CD4-positive, alpha-beta T cell treated with Interleukin-2 at 100 ng/mL for 4 hours (primary cell): ENCODE results near the gene SMG6.
"Not testable (repeated sequence)": the region's sequence is repeated elsewhere in the genome, so short reads cannot be mapped to it uniquely, and the experiment has no call there.

Experiments
- DNase-seq: peaks from one replicate; pipeline ENCODE4 v3.0.0-alpha.2; 2020; ENCODE audit warnings: low spot score

SMG6 gene

GRCh38 chr17:2303204-2304188 is at the start of gene SMG6, which contains the start of gene SRR:
SMG6 (minus strand) TSS chr17:2303785; CDS start chr17:2303720, 65 bp downstream.
SRR (plus strand) TSS chr17:2303950; CDS start chr17:2315561, 11,611 bp downstream.
- peak; percentile 94 for DNase-seq

GRCh38 chr17:2351269-2351668 is 47.7 kb upstream of the SMG6 start:
- no peak for DNase-seq

DNA sequence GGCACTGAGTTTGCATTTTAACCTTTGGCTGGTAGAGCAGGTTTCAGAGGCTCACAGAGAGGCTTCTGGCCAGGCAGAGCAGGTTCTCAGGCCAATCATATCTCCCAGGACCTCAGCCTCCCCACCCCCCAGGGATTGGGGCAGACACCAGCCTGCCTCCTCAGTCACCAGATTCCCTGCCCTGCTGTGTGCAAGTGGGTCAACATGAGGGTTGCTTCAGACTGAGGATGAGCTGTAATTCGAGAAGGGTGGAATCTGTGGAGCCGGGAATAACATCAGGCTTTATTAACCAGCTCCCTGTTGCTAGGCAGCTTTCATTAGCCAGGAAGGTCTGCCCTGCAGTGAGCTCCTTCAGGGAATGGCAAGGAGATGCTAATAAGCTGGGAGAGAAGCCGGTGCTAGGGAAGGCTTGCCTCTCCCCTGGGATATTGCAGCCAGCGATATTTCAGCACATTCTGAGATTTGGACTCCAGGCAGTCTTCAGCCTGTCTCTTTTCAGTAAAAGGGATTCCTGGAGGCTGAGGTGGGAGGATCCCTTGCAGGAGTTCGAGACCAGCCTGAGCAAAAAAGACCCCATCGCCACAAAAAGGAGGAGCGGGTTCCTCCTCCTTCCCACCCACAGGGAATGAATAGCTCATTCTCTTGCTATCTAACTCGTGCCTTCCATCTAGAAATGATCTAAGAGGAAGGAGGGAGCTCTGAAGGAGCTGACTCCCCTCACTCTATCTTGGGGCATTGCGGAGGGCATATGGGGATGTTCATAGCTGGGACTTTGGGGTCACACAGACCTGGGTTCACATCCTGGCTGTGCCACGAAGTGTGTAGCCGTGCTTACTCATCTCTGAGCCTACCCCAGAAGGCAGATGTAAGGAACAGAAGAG is 44.5 kb upstream of the SMG6 start:
- DNase-seq, result no peak

DNA sequence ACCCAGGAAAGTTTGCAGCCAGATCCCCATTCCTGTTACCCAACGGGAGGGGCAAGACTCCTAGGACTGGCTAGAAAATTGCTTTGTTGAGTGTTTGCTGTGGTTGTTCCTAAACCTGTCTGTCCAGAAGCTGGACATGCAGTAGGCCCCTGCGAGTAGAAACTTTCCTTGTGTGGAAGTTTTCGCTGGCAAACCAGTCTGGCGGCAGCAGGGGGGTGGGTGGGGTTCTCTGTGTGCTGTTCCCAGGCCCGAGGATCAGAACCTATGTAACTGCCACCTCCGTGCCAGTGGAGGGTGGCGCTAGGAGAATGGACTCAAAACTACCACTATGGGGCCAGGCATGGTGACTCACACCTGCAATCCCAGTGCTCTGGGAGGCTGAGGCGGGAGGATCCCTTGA is 42.9 kb upstream of the SMG6 start:
- no peak for DNase-seq

- no peak for DNase-seq
These were observed 40.9 kb upstream of the SMG6 start for GRCh38 chr17:2344528-2344927.

- peak; percentile 14 for DNase-seq
These were observed 39.8 kb upstream of the SMG6 start for GRCh38 chr17:2343421-2343820.

- DNase-seq, result no peak
These were observed 34.7 kb upstream of the SMG6 start for GRCh38 chr17:2338315-2338657.

DNA sequence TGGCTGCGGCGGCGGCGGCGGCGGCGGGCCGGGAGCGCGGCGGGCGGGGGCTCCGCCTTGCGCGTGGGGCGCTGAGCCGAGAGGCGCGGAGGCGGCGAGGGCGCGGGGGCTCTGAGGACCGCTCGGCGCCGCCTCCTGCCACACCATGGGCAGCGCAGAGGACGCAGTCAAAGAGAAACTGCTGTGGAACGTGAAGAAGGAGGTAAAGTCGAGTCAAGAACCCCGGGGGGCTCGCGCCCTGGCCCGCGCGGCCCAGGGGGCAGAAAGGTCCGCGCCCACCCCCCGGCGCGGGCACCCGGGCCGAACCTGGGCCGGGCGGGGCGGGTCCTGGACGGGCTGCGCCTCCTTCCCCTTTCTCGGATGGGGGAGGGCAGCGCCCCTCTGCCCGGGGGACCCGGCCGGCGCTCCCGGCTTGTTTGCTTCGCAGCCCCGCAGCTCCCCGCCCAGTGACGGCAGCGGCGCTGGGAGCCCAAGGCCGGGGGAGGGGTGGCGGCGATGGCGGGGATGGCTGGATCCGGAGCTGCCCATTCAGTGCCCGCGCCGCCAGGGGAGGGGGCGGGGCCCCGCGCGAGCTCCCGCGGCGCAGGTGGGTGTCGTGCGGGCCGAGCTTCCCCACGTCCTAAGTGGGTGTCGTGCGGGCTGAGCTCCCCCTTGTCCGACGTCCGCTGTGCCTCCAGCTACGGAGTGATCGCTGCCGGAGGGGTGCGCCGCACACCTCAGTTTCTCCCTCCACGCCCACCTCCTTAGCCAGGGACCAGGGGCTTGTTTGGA is 34.1 kb upstream of the SMG6 start:
- peak; percentile 30 for DNase-seq

DNA sequence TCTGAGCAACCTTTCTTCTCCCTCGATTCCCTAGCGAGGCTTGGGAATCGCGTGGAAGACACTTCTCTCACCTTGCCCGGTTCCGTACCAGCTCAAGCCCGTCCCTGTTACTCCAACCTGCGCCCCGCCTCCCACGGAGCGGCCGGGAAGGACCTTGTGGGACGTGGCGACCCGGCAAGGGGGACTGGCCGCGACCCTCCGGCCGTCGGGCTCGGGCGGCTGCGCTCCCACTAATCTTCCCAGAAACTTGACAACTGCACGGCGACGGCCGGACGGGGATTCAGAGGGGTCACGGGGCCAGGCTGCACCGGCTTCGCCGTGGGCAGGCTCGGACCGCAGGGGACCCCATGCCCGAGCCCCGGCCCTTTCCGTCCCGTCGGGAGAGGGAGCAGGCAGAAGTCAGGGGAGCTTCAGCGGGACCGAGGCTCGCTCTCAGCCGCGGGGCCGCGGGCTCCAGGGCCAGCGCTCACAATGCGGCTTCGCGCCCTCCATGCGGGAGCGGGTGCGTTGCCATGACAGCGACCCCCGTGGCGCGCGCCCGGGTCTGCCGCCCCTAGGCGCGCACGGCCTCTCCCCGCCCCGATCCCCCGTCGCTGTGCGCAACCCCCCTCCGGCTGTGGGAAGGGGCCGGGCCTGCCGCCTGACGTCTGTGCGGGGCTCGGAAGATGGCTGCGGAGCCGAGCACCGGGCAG is 33.4 kb upstream of the SMG6 start, which contains the start of gene SGSM2:
Gene SGSM2, plus strand, starts transcription at position 650 of the 692 bp plus-strand sequence. CDS start 188 bp downstream, outside the sequence.
- DNase-seq, result peak; percentile 64

- DNase-seq, result peak; percentile 85
These were observed 32.7 kb upstream of the SMG6 start, which contains the start of gene TSR1 for GRCh38 chr17:2336215-2336851. TSR1 (minus strand) TSS chr17:2336457; CDS start chr17:2336427, 30 bp downstream.

GRCh38 chr17:2335726-2336214 is 32.2 kb upstream of the SMG6 start:
- DNase-seq, result no peak

GRCh38 chr17:2331303-2331702 is 27.7 kb upstream of the SMG6 start:
- no peak for DNase-seq

DNA sequence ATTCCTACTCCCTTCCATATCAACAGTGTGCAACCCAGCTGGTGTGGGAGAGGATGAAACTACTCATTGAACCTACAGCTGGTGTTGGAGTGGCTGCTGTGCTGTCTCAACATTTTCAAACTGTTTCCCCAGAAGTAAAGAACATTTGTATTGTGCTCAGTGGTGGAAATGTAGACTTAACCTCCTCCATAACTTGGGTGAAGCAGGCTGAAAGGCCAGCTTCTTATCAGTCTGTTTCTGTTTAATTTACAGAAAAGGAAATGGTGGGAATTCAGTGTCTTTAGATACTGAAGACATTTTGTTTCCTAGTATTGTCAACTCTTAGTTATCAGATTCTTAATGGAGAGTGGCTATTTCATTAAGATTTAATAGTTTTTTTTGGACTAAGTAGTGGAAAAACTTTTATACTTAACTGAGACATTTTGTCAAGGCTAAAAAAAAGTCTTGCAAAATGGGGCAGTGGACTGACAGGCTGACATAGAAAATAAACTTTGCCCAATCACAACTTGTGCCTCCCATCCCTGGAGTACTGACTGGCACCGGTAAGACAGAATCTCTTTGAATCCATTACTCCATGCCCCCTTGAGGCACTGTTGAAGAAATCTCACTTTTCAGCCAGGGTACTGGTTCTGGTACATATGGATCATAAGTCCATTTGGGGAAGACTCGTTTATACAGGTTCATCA is 20.2 kb upstream of the SMG6 start:
- DNase-seq, result no peak

- DNase-seq, result no peak
These were observed 17.8 kb upstream of the SMG6 start for GRCh38 chr17:2321399-2321798.

DNA sequence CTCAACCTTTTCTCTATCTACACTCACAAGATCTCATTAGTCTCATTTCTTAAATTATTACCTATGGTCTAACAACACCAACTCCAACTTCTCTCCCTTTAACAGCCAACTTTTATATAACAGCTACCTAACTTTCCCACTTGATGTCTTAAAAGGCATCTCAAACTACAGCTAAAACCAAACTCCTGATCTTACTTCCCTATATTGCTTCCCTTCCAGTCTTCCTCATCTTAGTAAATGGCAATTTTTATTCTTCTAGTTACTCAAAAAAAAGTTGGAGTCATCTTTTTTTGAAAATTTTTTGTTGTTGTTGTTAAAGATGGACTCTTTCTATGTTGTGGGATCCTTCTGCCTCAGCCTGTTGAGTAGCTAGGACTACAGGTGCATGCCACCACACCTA is 15.5 kb upstream of the SMG6 start:
- DNase-seq, result no peak

GRCh38 chr17:2317796-2318195 is 14.2 kb upstream of the SMG6 start:
- DNase-seq, result no peak

GRCh38 chr17:2316916-2317205 is 13.3 kb upstream of the SMG6 start:
- not testable (repeated sequence) for DNase-seq

GRCh38 chr17:2312736-2313135 is 9.2 kb upstream of the SMG6 start:
- no peak for DNase-seq

- DNase-seq, result no peak
These were observed 6.0 kb upstream of the SMG6 start for GRCh38 chr17:2309338-2310154.
